ENCODE data around the gene RBM28.

The RBM28 gene

GRCh38 chr7:128366986-128367385, 23.3 kb upstream of the RBM28 start:
- DNase-seq = no peak

- DNase-seq = no peak
These were observed 22.6 kb upstream of the RBM28 start for GRCh38 chr7:128366300-128366699.

GRCh38 chr7:128365432-128365831, 21.7 kb upstream of the RBM28 start:
- DNase-seq = no peak

- no peak for DNase-seq
These were observed 20.6 kb upstream of the RBM28 start for GRCh38 chr7:128364166-128364870.

- no peak for DNase-seq
These were observed 19.6 kb upstream of the RBM28 start for GRCh38 chr7:128363261-128363721.

GRCh38 chr7:128362670-128363069, 19.0 kb upstream of the RBM28 start:
- no peak for DNase-seq

- DNase-seq = peak; percentile 22 to 65 (median 39)
These were observed 18.0 kb upstream of the RBM28 start, which contains the start of gene PRRT4 for GRCh38 chr7:128361411-128362379. TSS of gene PRRT4 (minus strand) at chr7:128361690.

- no peak for DNase-seq
These were observed 16.6 kb upstream of the RBM28 start for GRCh38 chr7:128360359-128360678.

- DNase-seq = no peak
These were observed 16.2 kb upstream of the RBM28 start for GRCh38 chr7:128359939-128360338.

- no peak for DNase-seq
These were observed 15.6 kb upstream of the RBM28 start for GRCh38 chr7:128359336-128359735.

GRCh38 chr7:128358233-128358632, 14.5 kb upstream of the RBM28 start:
- no peak for DNase-seq

GRCh38 chr7:128357217-128357613, 13.5 kb upstream of the RBM28 start:
- DNase-seq = no peak

- no peak for DNase-seq
These were observed 13.0 kb upstream of the RBM28 start for GRCh38 chr7:128356546-128357216.

- DNase-seq = no peak
These were observed 9.9 kb upstream of the RBM28 start for GRCh38 chr7:128353610-128354009.

- DNase-seq = no peak
These were observed 9.5 kb upstream of the RBM28 start for GRCh38 chr7:128353189-128353588.

GRCh38 chr7:128352636-128353035, 8.9 kb upstream of the RBM28 start:
- DNase-seq = no peak

GRCh38 chr7:128352153-128352537, 8.4 kb upstream of the RBM28 start:
- peak in 2 of 6 experiments; percentile 11 to 26 for DNase-seq

- peak in 4 of 6 experiments; percentile 20 to 43 (median 28) for DNase-seq
These were observed 7.8 kb upstream of the RBM28 start for GRCh38 chr7:128351296-128352152.

GRCh38 chr7:128350708-128351295, 7.1 kb upstream of the RBM28 start:
- DNase-seq = no peak

GRCh38 chr7:128349466-128349825, 5.7 kb upstream of the RBM28 start:
- no peak for DNase-seq

- peak in 5 of 6 experiments; percentile 4 to 44 (median 18) for DNase-seq
These were observed 4.0 kb upstream of the RBM28 start for GRCh38 chr7:128347647-128348097.

- no peak for DNase-seq
These were observed 695 bp upstream of the RBM28 start for GRCh38 chr7:128344431-128344774.
